SH-SY5Y (cell line): ENCODE results near the gene GH1.

ENCODE experiments used
- GATA2 ChIP-seq: IDR thresholded peaks from 2 replicates; pipeline ENCODE4 v1.6.1; 2011; ENCODE audit warnings: mild to moderate bottlenecking, low read depth, low read length
- GATA3 ChIP-seq: IDR thresholded peaks from 2 replicates; pipeline ENCODE4 v1.6.1; 2011; ENCODE audit warnings: low read depth, mild to moderate bottlenecking, low read length, moderate library complexity

- TF ChIP-seq GATA2 (no peak), GATA3 (no peak)
Measured at GRCh38 chr17:63880706-63881105, 37.9 kb downstream of the GH1 start.
